Measurements from ENCODE around the gene PCDHB8. TPM values are rescaled to one million over a fixed set of nuclear protein-coding genes. Genes with fewer than 3 reads are reported as not detected.
"Not testable (repeated sequence)": the region's sequence is repeated elsewhere in the genome, so short reads cannot be mapped to it uniquely, and the experiment has no call there.

The PCDHB8 gene
- polyA plus RNA-seq, 12 donors = 0.44 to 1.6 (median 1.2) TPM; not detected in 2

GRCh38 chr5:141224844-141225243 lies 47.3 kb downstream of the PCDHB8 start:
- DNase-seq = not testable (repeated sequence)

DNA sequence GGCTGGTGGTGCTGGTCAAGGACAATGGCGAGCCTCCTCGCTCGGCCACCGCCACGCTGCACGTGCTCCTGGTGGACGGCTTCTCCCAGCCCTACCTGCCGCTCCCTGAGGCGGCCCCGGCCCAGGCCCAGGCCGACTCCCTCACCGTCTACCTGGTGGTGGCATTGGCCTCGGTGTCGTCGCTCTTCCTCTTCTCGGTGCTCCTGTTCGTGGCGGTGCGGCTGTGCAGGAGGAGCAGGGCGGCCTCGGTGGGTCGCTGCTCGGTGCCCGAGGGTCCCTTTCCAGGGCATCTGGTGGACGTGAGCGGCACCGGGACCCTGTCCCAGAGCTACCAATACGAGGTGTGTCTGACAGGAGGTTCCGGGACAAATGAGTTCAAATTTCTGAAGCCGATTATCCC lies 47.8 kb downstream of the PCDHB8 start:
- not testable (repeated sequence) for DNase-seq

Other genes starting within 250 kb of the PCDHB8 start
- gene PCDHAC2, start 211.3 kb upstream of the PCDHB8 start, polyA plus RNA-seq (ENCODE audit: insufficient read length in 12 of 12) = 1 to 10 TPM in 6 of 12 donors, under 1 TPM in 4, not detected in 2; 0.66 to 9.4 (median 1.1) TPM
- gene PCDHB1, start 126.4 kb upstream of the PCDHB8 start, polyA plus RNA-seq (ENCODE audit: insufficient read length in 12 of 12) = under 1 TPM in 10 of 12 donors, not detected in 2; 0.05 to 0.23 (median 0.11) TPM
- 1 to 10 TPM in 11 of 12 donors, not detected in 1; 2.9 to 5.8 (median 4.2) TPM for gene PCDHB2, start 83.2 kb upstream of the PCDHB8 start, polyA plus RNA-seq (ENCODE audit: insufficient read length in 12 of 12)
- 1 to 10 TPM in 10 of 12 donors, not detected in 2; 1.4 to 2.4 (median 2.1) TPM for gene PCDHB3, start 77.3 kb upstream of the PCDHB8 start, polyA plus RNA-seq (ENCODE audit: insufficient read length in 12 of 12)
- gene PCDHB4, start 56.0 kb upstream of the PCDHB8 start, polyA plus RNA-seq (ENCODE audit: insufficient read length in 12 of 12) = 1 to 10 TPM in 10 of 12 donors, not detected in 2; 2.6 to 4.6 (median 3.2) TPM
- 1 to 10 TPM in 11 of 12 donors, not detected in 1; 3.1 to 5.1 (median 3.9) TPM for gene PCDHB5, start 42.6 kb upstream of the PCDHB8 start, polyA plus RNA-seq (ENCODE audit: insufficient read length in 12 of 12)
- gene PCDHB6, start 27.7 kb upstream of the PCDHB8 start, polyA plus RNA-seq (ENCODE audit: insufficient read length in 12 of 12) = 1 to 10 TPM in 11 of 12 donors, not detected in 1; 1.6 to 3.8 (median 1.9) TPM
- gene PCDHB7, start 5.1 kb upstream of the PCDHB8 start, polyA plus RNA-seq (ENCODE audit: insufficient read length in 12 of 12) = 1 to 10 TPM in 11 of 12 donors, not detected in 1; 1.8 to 3.3 (median 2.4) TPM
- 1 to 10 TPM in 11 of 12 donors, not detected in 1; 2.8 to 6.3 (median 3.9) TPM for gene PCDHB16, start 4.6 kb downstream of the PCDHB8 start, polyA plus RNA-seq (ENCODE audit: insufficient read length in 12 of 12)
- gene PCDHB9, start 9.4 kb downstream of the PCDHB8 start, polyA plus RNA-seq (ENCODE audit: insufficient read length in 12 of 12) = 1 to 10 TPM in 10 of 12 donors, not detected in 2; 1.4 to 4.6 (median 2.3) TPM
- 1 to 10 TPM in 10 of 12 donors, not detected in 2; 3.2 to 5.7 (median 4.8) TPM for gene PCDHB10, start 14.6 kb downstream of the PCDHB8 start, polyA plus RNA-seq (ENCODE audit: insufficient read length in 12 of 12)
- gene PCDHB11, start 21.8 kb downstream of the PCDHB8 start, polyA plus RNA-seq (ENCODE audit: insufficient read length in 12 of 12) = 1 to 10 TPM in 11 of 12 donors, not detected in 1; 1.6 to 3.4 (median 2.5) TPM
- 1 to 10 TPM in 11 of 12 donors, not detected in 1; 1.9 to 3.8 (median 2.8) TPM for gene PCDHB12, start 30.9 kb downstream of the PCDHB8 start, polyA plus RNA-seq (ENCODE audit: insufficient read length in 12 of 12)
- 1 to 10 TPM in 11 of 12 donors, not detected in 1; 2.2 to 4.3 (median 3.0) TPM for gene PCDHB13, start 36.1 kb downstream of the PCDHB8 start, polyA plus RNA-seq (ENCODE audit: insufficient read length in 12 of 12)
- gene PCDHB14, start 45.6 kb downstream of the PCDHB8 start, polyA plus RNA-seq (ENCODE audit: insufficient read length in 12 of 12) = 1 to 10 TPM in 11 of 12 donors, not detected in 1; 5.4 to 9.6 (median 7.0) TPM
- 10 to 100 TPM in 1 of 12 donors, 1 to 10 TPM in 10, not detected in 1; 5.8 to 12.3 (median 6.8) TPM for gene PCDHB15, start 67.6 kb downstream of the PCDHB8 start, polyA plus RNA-seq (ENCODE audit: insufficient read length in 12 of 12)
- gene SLC25A2, start 126.3 kb downstream of the PCDHB8 start, polyA plus RNA-seq (ENCODE audit: insufficient read length in 12 of 12) = not detected
- gene TAF7, start 143.0 kb downstream of the PCDHB8 start, polyA plus RNA-seq (ENCODE audit: insufficient read length in 12 of 12) = 100 to 1,000 TPM in 2 of 12 donors, 10 to 100 TPM in 9, not detected in 1; 77.9 to 106 (median 91.7) TPM
- gene PCDHGA1, start 152.7 kb downstream of the PCDHB8 start, polyA plus RNA-seq (ENCODE audit: insufficient read length in 12 of 12) = under 1 TPM in 10 of 12 donors, not detected in 2; 0.44 to 0.86 (median 0.56) TPM
- 1 to 10 TPM in 11 of 12 donors, not detected in 1; 1.6 to 5.9 (median 2.5) TPM for gene PCDHGA2, start 161.0 kb downstream of the PCDHB8 start, polyA plus RNA-seq (ENCODE audit: insufficient read length in 12 of 12)
- 1 to 10 TPM in 10 of 12 donors, not detected in 2; 1.2 to 1.8 (median 1.4) TPM for gene PCDHGA3, start 166.0 kb downstream of the PCDHB8 start, polyA plus RNA-seq (ENCODE audit: insufficient read length in 12 of 12)
- gene PCDHGB1, start 172.3 kb downstream of the PCDHB8 start, polyA plus RNA-seq (ENCODE audit: insufficient read length in 12 of 12) = 1 to 10 TPM in 1 of 12 donors, under 1 TPM in 9, not detected in 2; 0.32 to 1.0 (median 0.65) TPM
- gene PCDHGA4, start 177.2 kb downstream of the PCDHB8 start, polyA plus RNA-seq (ENCODE audit: insufficient read length in 12 of 12) = 1 to 10 TPM in 9 of 12 donors, under 1 TPM in 1, not detected in 2; 0.93 to 1.9 (median 1.5) TPM
- 1 to 10 TPM in 10 of 12 donors, not detected in 2; 1.8 to 3.0 (median 2.1) TPM for gene PCDHGB2, start 182.2 kb downstream of the PCDHB8 start, polyA plus RNA-seq (ENCODE audit: insufficient read length in 12 of 12)
- gene PCDHGA5, start 186.4 kb downstream of the PCDHB8 start, polyA plus RNA-seq (ENCODE audit: insufficient read length in 12 of 12) = 1 to 10 TPM in 10 of 12 donors, not detected in 2; 2.1 to 3.4 (median 2.7) TPM
- 1 to 10 TPM in 8 of 12 donors, under 1 TPM in 2, not detected in 2; 0.94 to 2.0 (median 1.3) TPM for gene PCDHGB3, start 192.5 kb downstream of the PCDHB8 start, polyA plus RNA-seq (ENCODE audit: insufficient read length in 12 of 12)
- 1 to 10 TPM in 10 of 12 donors, not detected in 2; 2.5 to 5.4 (median 3.5) TPM for gene PCDHGA6, start 196.1 kb downstream of the PCDHB8 start, polyA plus RNA-seq (ENCODE audit: insufficient read length in 12 of 12)
- 1 to 10 TPM in 10 of 12 donors, not detected in 2; 1.1 to 2.0 (median 1.6) TPM for gene PCDHGA7, start 205.0 kb downstream of the PCDHB8 start, polyA plus RNA-seq (ENCODE audit: insufficient read length in 12 of 12)
- gene PCDHGB4, start 209.9 kb downstream of the PCDHB8 start, polyA plus RNA-seq (ENCODE audit: insufficient read length in 12 of 12) = 1 to 10 TPM in 11 of 12 donors, not detected in 1; 1.9 to 3.5 (median 2.3) TPM
- 1 to 10 TPM in 1 of 12 donors, under 1 TPM in 9, not detected in 2; 0.34 to 1.1 (median 0.66) TPM for gene PCDHGA8, start 214.8 kb downstream of the PCDHB8 start, polyA plus RNA-seq (ENCODE audit: insufficient read length in 12 of 12)
- gene PCDHGB5, start 220.2 kb downstream of the PCDHB8 start, polyA plus RNA-seq (ENCODE audit: insufficient read length in 12 of 12) = 1 to 10 TPM in 11 of 12 donors, not detected in 1; 2.7 to 7.7 (median 4.0) TPM
- gene PCDHGA9, start 225.0 kb downstream of the PCDHB8 start, polyA plus RNA-seq (ENCODE audit: insufficient read length in 12 of 12) = 1 to 10 TPM in 11 of 12 donors, not detected in 1; 2.8 to 5.2 (median 4.2) TPM
- gene PCDHGB6, start 230.2 kb downstream of the PCDHB8 start, polyA plus RNA-seq (ENCODE audit: insufficient read length in 12 of 12) = 1 to 10 TPM in 11 of 12 donors, not detected in 1; 2.8 to 7.7 (median 4.3) TPM
- 1 to 10 TPM in 11 of 12 donors, not detected in 1; 1.3 to 3.4 (median 1.8) TPM for gene PCDHGA10, start 235.2 kb downstream of the PCDHB8 start, polyA plus RNA-seq (ENCODE audit: insufficient read length in 12 of 12)
- 10 to 100 TPM in 3 of 12 donors, 1 to 10 TPM in 8, not detected in 1; 6.5 to 14.7 (median 8.6) TPM for gene PCDHGB7, start 239.9 kb downstream of the PCDHB8 start, polyA plus RNA-seq (ENCODE audit: insufficient read length in 12 of 12)
- 1 to 10 TPM in 10 of 12 donors, not detected in 2; 2.6 to 5.1 (median 3.4) TPM for gene PCDHGA11, start 243.3 kb downstream of the PCDHB8 start, polyA plus RNA-seq (ENCODE audit: insufficient read length in 12 of 12)

All from muscle of arm (tissue), 12 donors.